GM12878 (cell line): ENCODE measurements around the gene FUT7. TPM values are rescaled to one million over a fixed set of nuclear protein-coding genes. Genes with fewer than 3 reads are reported as not detected.

Experiments
- ATAC-seq: fragments of 200-7000 bp; cut with Tn5 transposase; 3 replicates; pipeline ENCODE4 v1.9.1; 2020; ENCODE audit warnings: mild to moderate bottlenecking, moderate library complexity
- BruUV-seq: library from RNA; stranded (reverse); fragments of 400-500 nt; replicated peaks from 2 replicates; lab custom pipeline; 2021; lab: Mats Ljungman, UMichigan
- CTCF ChIA-PET: fragments of 300-600 bp; sonication (Branson Sonifier 250); formaldehyde crosslinking; extraction: SDS; loops from one replicate; lab custom pipeline; 2021; ENCODE audit warnings: inconsistent platforms; lab: Yijun Ruan, JAX
- POLR2A ChIA-PET: fragments of 350-600 bp; formaldehyde crosslinking; extraction: SDS; loops from one replicate; lab custom pipeline; 2021; ENCODE audit warnings: inconsistent platforms; lab: Charles Lee
- RAD21 ChIA-PET: fragments of 300-600 bp; sonication (Branson Sonifier 250); formaldehyde crosslinking; loops from one replicate; lab custom pipeline; 2023; ENCODE audit warnings: antibody characterized with exemption; ENCODE audit not compliant: unreplicated experiment; lab: Charles Lee
- SMC1A ChIA-PET: fragments of 300-600 bp; sonication (Branson Sonifier 250); formaldehyde crosslinking; loops from one replicate; lab custom pipeline; 2023; ENCODE audit not compliant: unreplicated experiment, uncharacterized antibody; lab: Charles Lee
- DNase-seq: peaks from one replicate; pipeline ENCODE4 v3.0.0-alpha.2; 2011; ENCODE audit warnings: low read depth, low spot score
- FAIRE-seq: peaks from 3 replicates; lab custom pipeline; 2011; peaks lifted over from hg19 to GRCh38; lab: Jason Lieb, UNC
- H2AFZ ChIP-seq: 2 replicates; pipeline ENCODE4 v1.6.0; 2011; ENCODE audit warnings: low read depth, low read length, control low read depth; ENCODE audit not compliant: control insufficient read depth
- H3K27ac ChIP-seq: 2 replicates; pipeline ENCODE4 v1.5.1; 2011; ENCODE audit warnings: control low read depth; ENCODE audit not compliant: control insufficient read depth, insufficient read depth
- H3K27me3 ChIP-seq, 2 experiments: replicated peaks in 1 of 2; 2 replicates each; pipeline versions ENCODE4 v1.6.0 to v1.6.1; 2011; ENCODE audit warnings: low read length in 1 of 2; ENCODE audit not compliant: control insufficient read depth in 2 of 2, insufficient read depth in 2 of 2
- H3K36me3 ChIP-seq, 2 experiments: 2 replicates each; pipeline ENCODE4 v1.5.1; 2011; ENCODE audit warnings: low read length in 1 of 2; ENCODE audit not compliant: control insufficient read depth in 2 of 2, insufficient read depth in 2 of 2
- H3K4me1 ChIP-seq: 2 replicates; pipeline ENCODE4 v1.6.1; 2011; ENCODE audit warnings: mild to moderate bottlenecking, low read length, moderate library complexity, mixed read lengths; ENCODE audit not compliant: control insufficient read depth, insufficient read depth
- H3K4me2 ChIP-seq: 2 replicates; pipeline ENCODE4 v1.6.0; 2011; ENCODE audit warnings: control low read depth; ENCODE audit not compliant: control insufficient read depth, insufficient read depth
- H3K4me3 ChIP-seq: fragments of 200-600 bp; sonication (generic); 2 replicates; pipeline ENCODE4 v1.5.1; 2016
- H3K79me2 ChIP-seq: 2 replicates; pipeline ENCODE4 v1.6.0; 2011; ENCODE audit warnings: low read length; ENCODE audit not compliant: control insufficient read depth, insufficient read depth
- H3K9ac ChIP-seq: 2 replicates; pipeline ENCODE4 v1.8.0; 2011; ENCODE audit warnings: low read length, control low read depth, mixed read lengths; ENCODE audit not compliant: control insufficient read depth, insufficient read depth
- H3K9me3 ChIP-seq: replicated peaks from 3 replicates; pipeline ENCODE4 v1.5.1; 2011; ENCODE audit warnings: mild to moderate bottlenecking, low read length; ENCODE audit not compliant: control insufficient read depth, insufficient read depth
- H4K20me1 ChIP-seq: 2 replicates; pipeline ENCODE4 v1.6.0; 2011; ENCODE audit not compliant: control insufficient read depth, insufficient read depth
- BCL3 ChIP-seq: IDR thresholded peaks from 2 replicates; pipeline ENCODE4 v1.6.1; 2011; ENCODE audit warnings: borderline replicate concordance, low read depth, mild to moderate bottlenecking, moderate library complexity, low read length; ENCODE audit not compliant: insufficient read depth, poor library complexity, severe bottlenecking
- BRCA1 ChIP-seq: IDR thresholded peaks from 2 replicates; pipeline ENCODE4 v1.6.1; 2011; ENCODE audit warnings: low read depth, low read length, improper control_type of control experiment
- CBX5 ChIP-seq: sonication (generic); IDR thresholded peaks from 2 replicates; pipeline ENCODE4 v1.6.1; 2016; ENCODE audit warnings: low read depth, moderate library complexity, mild to moderate bottlenecking, inconsistent platforms
- HDAC6 ChIP-seq: fragments of 200-600 bp; sonication (generic); IDR thresholded peaks from one replicate; pipeline ENCODE4 v1.8.0; 2017; ENCODE audit warnings: antibody characterized with exemption; ENCODE audit not compliant: unreplicated experiment
- RB1 ChIP-seq: fragments of 450-650 bp; formaldehyde crosslinking; IDR thresholded peaks from 2 replicates; pipeline ENCODE4 v1.6.1; 2017; ENCODE audit warnings: mild to moderate bottlenecking, borderline replicate concordance
- SMC3 ChIP-seq: IDR thresholded peaks from 2 replicates; pipeline ENCODE4 v1.6.1; 2011; ENCODE audit warnings: low read length, improper control_type of control experiment, borderline replicate concordance
- STAT1 ChIP-seq: fragments of 450-650 bp; conservative IDR thresholded peaks from 2 replicates; pipeline ENCODE4 v1.6.1; 2014; ENCODE audit warnings: antibody characterized with exemption, mild to moderate bottlenecking
- ZNF217 ChIP-seq: fragments of 450-650 bp; IDR thresholded peaks from 2 replicates; pipeline ENCODE4 v1.6.1; 2017; ENCODE audit warnings: antibody characterized with exemption, mild to moderate bottlenecking
- WGBS: methylation state at CpG from one replicate; pipeline ENCODE4 v1.1.6; 2016; ENCODE audit warnings: low lambda C conversion rate; ENCODE audit not compliant: insufficient replicate concordance, insufficient coverage; ENCODE audit errors: missing lambda C conversion rate; 5-methylcytosine and 5-hydroxymethylcytosine counted together
- in situ Hi-C: fragments of 300-500 bp; cut with MboI; formaldehyde crosslinking; loops from 9 replicates; pipeline ENCODE4 v1.14.3; 2018; ENCODE audit warnings: mixed read lengths
- intact Hi-C: fragments of 100-400 bp; cut with micrococcal nuclease; formaldehyde crosslinking; loops from one replicate; pipeline ENCODE4 v1.14.2; 2022; ENCODE audit not compliant: unreplicated experiment
- polyA plus RNA-seq, 11 experiments: library from polyadenylated mRNA; depleted of rRNA in 4 of 11; unstranded in 6 of 11; stranded (reverse) in 5 of 11; fragments of >200 nt; fragmentation: Nextera tagmentation in 4 of 11; fragmentation: Illumina TruSeq in 1 of 11; extraction: Ambion mirVana in 4 of 11; extraction: Trizol in 1 of 11; gene quantifications; 1 replicate in 1 of 11; 2 replicates in 10 of 11; pipeline versions ENCODE4 v1.2.1 to v1.2.3, GENCODE V29; 2011 to 2016; ENCODE audit warnings: inconsistent platforms in 2 of 11, missing spikeins in 2 of 11, low read depth in 1 of 11
- total RNA-seq, 4 experiments: library from RNA; depleted of rRNA in 3 of 4; stranded (reverse); fragments of >200 nt in 3 of 4; fragmentation: Illumina TruSeq in 1 of 4; extraction: Trizol in 1 of 4; gene quantifications; 2 replicates each; pipeline versions ENCODE4 v1.2.1 to v1.2.3, GENCODE V29; 2013 to 2021
- TF ChIP-seq, protein P1 (sequence below): IDR thresholded peaks from 2 replicates; pipeline ENCODE4 v1.6.1; 2011; ENCODE audit warnings: borderline replicate concordance, low read depth, mild to moderate bottlenecking, moderate library complexity, mixed read lengths, low read length; ENCODE audit not compliant: insufficient read depth; ENCODE audit errors: extremely low read length
- TF ChIP-seq, protein P2 (sequence below): fragments of 450-650 bp; IDR thresholded peaks from 2 replicates; pipeline ENCODE4 v1.6.1; 2016; ENCODE audit warnings: mild to moderate bottlenecking, moderate library complexity, borderline replicate concordance

The FUT7 gene
- total and polyA plus RNA-seq, 10 of the 15 experiments (the other 5 are each of a cell fraction or from before 2014, with no cell fraction given) = 0.04 to 0.62 (median 0.20) TPM; not detected in 2

DNA sequence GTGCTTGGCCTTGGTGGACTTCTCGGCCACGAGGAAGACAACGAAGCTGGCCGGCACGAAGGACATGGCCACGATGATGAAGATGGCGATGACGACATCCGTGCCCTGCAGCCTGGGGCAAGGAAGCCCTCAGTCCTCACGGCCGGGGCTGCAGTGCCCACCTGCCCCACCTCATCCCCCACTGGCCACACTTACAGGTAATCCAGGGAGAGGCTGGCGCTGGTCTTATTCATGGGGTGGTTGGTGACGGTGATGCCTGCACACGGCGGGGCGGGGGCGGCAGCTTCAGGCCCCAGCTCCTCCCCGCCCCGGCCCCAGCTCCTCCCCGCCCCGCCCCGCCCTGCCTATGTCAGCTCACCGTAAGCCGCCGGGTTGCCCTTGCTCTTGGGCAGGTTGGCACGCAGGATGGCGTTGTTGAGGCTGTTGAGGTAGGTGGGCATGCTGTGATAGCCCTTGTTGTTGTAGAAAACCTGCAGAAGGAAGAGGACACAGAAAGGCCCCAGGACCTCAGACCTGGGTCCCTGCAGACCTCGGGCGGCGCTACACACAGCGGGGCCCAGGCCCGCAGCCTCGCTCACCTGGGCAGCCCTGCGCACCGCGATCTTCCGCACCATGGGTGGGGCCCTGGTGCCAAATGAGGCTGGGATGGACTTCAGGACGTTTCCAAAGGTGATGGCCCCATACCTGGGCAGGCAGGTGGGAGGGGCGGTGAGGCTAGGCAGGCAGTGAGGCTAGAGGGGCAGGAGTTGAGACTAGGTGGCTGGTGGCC, 19.8 kb downstream of the FUT7 start:
- intact Hi-C loops = no loop called here
- RAD21 ChIA-PET = no interaction called here
- Histone ChIP-seq H3K4me2 (no peak overlapping the region), H2AFZ (no peak overlapping the region), H4K20me1 (no peaks in the 10 kb centered on the region), H3K4me1 (no peaks in the 10 kb centered on the region), H3K36me3 (no peaks in the 10 kb centered on the region), H3K79me2 (no peaks in the 10 kb centered on the region), H3K4me3 (no peak overlapping the region), H3K9ac (no peak overlapping the region), H3K27ac (no peak overlapping the region), H3K9me3 (no peaks in the 10 kb centered on the region; the same call in 2 of the 3 replicates), H3K27me3 (no peaks in the 10 kb centered on the region)
- BruUV-seq = no TSS peak
- POLR2A ChIA-PET = no interaction called here
- 88% methylated on average over 31 of the region's 39 CpGs for WGBS
- CTCF ChIA-PET = no interaction called here
- no peak for ATAC-seq
- in situ Hi-C loops = no loop called here
- no peak for FAIRE-seq
- DNase-seq = no peak
- SMC1A ChIA-PET = no interaction called here
- TF ChIP-seq BCL3 (no peak), RB1 (no peak), ZNF217 (no peak)

DNA sequence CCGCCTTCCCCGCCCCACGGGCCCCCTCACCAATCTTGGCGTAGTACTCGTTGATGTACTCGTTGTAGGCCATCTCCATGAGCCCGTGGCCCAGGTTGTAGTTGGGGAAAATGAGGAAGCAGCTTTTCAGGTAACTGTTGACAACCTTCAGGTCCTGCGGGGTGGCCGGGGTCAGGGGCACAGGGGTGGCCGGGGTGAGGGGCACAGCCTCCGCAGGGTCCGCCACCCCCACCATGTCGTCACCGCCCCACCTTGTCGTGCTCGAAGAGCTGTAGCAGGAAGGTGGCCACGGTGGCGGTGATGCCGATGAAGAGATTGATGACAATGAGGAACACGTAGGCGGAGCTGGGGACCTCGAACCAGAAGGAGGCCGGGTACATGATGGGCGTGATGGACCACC, 20.7 kb downstream of the FUT7 start:
- Histone ChIP-seq H3K36me3 (no peaks in the 10 kb centered on the region), H3K4me1 (no peaks in the 10 kb centered on the region), H4K20me1 (no peaks in the 10 kb centered on the region), H3K4me3 (no peak overlapping the region), H3K9me3 (no peaks in the 10 kb centered on the region; the same call in 2 of the 3 replicates), H3K27me3 (no peaks in the 10 kb centered on the region), H3K79me2 (no peaks in the 10 kb centered on the region), H2AFZ (no peak overlapping the region), H3K4me2 (no peak overlapping the region), H3K27ac (no peak overlapping the region)
- in situ Hi-C loops = no loop called here
- ChIA-PET RAD21 (no interaction called here), CTCF (no interaction called here)
- 75% methylated on average over 15 of the region's 24 CpGs for WGBS
- ATAC-seq = no peak
- FAIRE-seq = no peak
- no peak for DNase-seq
- TF ChIP-seq HDAC6 (no peak), BRCA1 (no peak), STAT1 (no peak), SMC3 (no peak), CBX5 (no peak)
- TF ChIP-seq, protein P1, sequence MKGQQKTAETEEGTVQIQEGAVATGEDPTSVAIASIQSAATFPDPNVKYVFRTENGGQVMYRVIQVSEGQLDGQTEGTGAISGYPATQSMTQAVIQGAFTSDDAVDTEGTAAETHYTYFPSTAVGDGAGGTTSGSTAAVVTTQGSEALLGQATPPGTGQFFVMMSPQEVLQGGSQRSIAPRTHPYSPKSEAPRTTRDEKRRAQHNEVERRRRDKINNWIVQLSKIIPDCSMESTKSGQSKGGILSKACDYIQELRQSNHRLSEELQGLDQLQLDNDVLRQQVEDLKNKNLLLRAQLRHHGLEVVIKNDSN = no peak
- TF ChIP-seq, protein P2, sequence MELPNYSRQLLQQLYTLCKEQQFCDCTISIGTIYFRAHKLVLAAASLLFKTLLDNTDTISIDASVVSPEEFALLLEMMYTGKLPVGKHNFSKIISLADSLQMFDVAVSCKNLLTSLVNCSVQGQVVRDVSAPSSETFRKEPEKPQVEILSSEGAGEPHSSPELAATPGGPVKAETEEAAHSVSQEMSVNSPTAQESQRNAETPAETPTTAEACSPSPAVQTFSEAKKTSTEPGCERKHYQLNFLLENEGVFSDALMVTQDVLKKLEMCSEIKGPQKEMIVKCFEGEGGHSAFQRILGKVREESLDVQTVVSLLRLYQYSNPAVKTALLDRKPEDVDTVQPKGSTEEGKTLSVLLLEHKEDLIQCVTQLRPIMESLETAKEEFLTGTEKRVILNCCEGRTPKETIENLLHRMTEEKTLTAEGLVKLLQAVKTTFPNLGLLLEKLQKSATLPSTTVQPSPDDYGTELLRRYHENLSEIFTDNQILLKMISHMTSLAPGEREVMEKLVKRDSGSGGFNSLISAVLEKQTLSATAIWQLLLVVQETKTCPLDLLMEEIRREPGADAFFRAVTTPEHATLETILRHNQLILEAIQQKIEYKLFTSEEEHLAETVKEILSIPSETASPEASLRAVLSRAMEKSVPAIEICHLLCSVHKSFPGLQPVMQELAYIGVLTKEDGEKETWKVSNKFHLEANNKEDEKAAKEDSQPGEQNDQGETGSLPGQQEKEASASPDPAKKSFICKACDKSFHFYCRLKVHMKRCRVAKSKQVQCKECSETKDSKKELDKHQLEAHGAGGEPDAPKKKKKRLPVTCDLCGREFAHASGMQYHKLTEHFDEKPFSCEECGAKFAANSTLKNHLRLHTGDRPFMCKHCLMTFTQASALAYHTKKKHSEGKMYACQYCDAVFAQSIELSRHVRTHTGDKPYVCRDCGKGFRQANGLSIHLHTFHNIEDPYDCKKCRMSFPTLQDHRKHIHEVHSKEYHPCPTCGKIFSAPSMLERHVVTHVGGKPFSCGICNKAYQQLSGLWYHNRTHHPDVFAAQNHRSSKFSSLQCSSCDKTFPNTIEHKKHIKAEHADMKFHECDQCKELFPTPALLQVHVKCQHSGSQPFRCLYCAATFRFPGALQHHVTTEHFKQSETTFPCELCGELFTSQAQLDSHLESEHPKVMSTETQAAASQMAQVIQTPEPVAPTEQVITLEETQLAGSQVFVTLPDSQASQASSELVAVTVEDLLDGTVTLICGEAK = no peak
- TF ChIP-seq, all 136 proteins: peak for 0
- ChIA-PET SMC1A (no interaction called here), POLR2A (no interaction called here)
- no peak overlapping the region for H3K9ac ChIP-seq
- no TSS peak for BruUV-seq
- intact Hi-C loops = no loop called here
